Smooth muscle cell (in vitro differentiated cells): ENCODE measurements around the gene EPHA8. TPM values are rescaled to one million over a fixed set of nuclear protein-coding genes. Genes with fewer than 3 reads are reported as not detected.

Source experiments
- DNase-seq: peaks from one replicate; lab custom pipeline; 2025; ENCODE audit not compliant: unreplicated experiment; lab: John Stamatoyannopoulos, UW
- H2AFZ ChIP-seq: fragments of 200-600 bp; sonication (generic); 2 replicates; pipeline ENCODE4 v1.6.0; 2016; ENCODE audit warnings: antibody characterized with exemption, low read depth, mild to moderate bottlenecking
- H3F3A ChIP-seq: fragments of 200-600 bp; sonication (generic); 2 replicates; pipeline ENCODE4 v1.6.0; 2017; ENCODE audit warnings: antibody characterized with exemption, low read depth
- H3K27ac ChIP-seq: fragments of 200-600 bp; sonication (generic); 2 replicates; pipeline ENCODE4 v1.5.1; 2016; ENCODE audit warnings: low read depth, mild to moderate bottlenecking
- H3K27me3 ChIP-seq: fragments of 200-600 bp; sonication (generic); 2 replicates; pipeline ENCODE4 v1.6.1; 2016; ENCODE audit warnings: low read depth, mild to moderate bottlenecking
- H3K36me3 ChIP-seq: fragments of 200-600 bp; sonication (generic); 2 replicates; pipeline ENCODE4 v1.5.1; 2016; ENCODE audit warnings: low read depth
- H3K4me1 ChIP-seq: fragments of 200-600 bp; sonication (generic); 2 replicates; pipeline ENCODE4 v1.5.1; 2016; ENCODE audit warnings: low read depth
- H3K4me2 ChIP-seq: fragments of 200-600 bp; sonication (generic); 2 replicates; pipeline ENCODE4 v1.6.0; 2016; ENCODE audit warnings: mild to moderate bottlenecking
- H3K4me3 ChIP-seq: fragments of 200-600 bp; sonication (generic); 2 replicates; pipeline ENCODE4 v1.5.1; 2016; ENCODE audit warnings: mild to moderate bottlenecking
- H3K79me2 ChIP-seq: fragments of 200-600 bp; sonication (generic); 2 replicates; pipeline ENCODE4 v1.6.0; 2016; ENCODE audit warnings: low read depth, mild to moderate bottlenecking
- H3K9ac ChIP-seq: fragments of 200-600 bp; sonication (generic); 2 replicates; pipeline ENCODE4 v1.6.0; 2016; ENCODE audit warnings: low read depth
- H3K9me3 ChIP-seq: fragments of 200-600 bp; sonication (generic); replicated peaks from 2 replicates; pipeline ENCODE4 v1.5.1; 2016; ENCODE audit warnings: low read depth
- H4K20me1 ChIP-seq: fragments of 200-600 bp; sonication (generic); 2 replicates; pipeline ENCODE4 v1.6.0; 2016; ENCODE audit warnings: low read depth
- CTCF ChIP-seq: fragments of 200-600 bp; sonication (generic); IDR thresholded peaks from 2 replicates; pipeline ENCODE4 v1.5.1; 2017; ENCODE audit warnings: borderline replicate concordance, mild to moderate bottlenecking, antibody characterized with exemption; ENCODE audit not compliant: insufficient read depth, poor library complexity, severe bottlenecking
- WGBS: methylation state at CpG from one replicate; pipeline ENCODE4 v1.1.7; 2016; ENCODE audit warnings: low lambda C conversion rate; 5-methylcytosine and 5-hydroxymethylcytosine counted together
- polyA plus RNA-seq: library from polyadenylated mRNA; unstranded; fragments of >200 nt; fragmentation: Nextera tagmentation; extraction: Ambion mirVana; gene quantifications from 2 replicates; pipeline ENCODE4 v1.2.1, GENCODE V29; 2016
- total RNA-seq: library from RNA; depleted of rRNA; stranded (reverse); fragments of >200 nt; gene quantifications from 2 replicates; pipeline ENCODE4 v1.2.3, GENCODE V29; 2014

Gene EPHA8
- total and polyA plus RNA-seq, 2 experiments from 2014 or later, result not detected

GRCh38 chr1:22543679-22544078 lies 19.6 kb upstream of the EPHA8 start:
- Histone ChIP-seq H3K4me2 (no peak overlapping the region), H3F3A (no peaks in the 10 kb centered on the region), H3K4me3 (no peak overlapping the region), H3K4me1 (no peaks in the 10 kb centered on the region), H2AFZ (no peak overlapping the region), H3K9ac (no peak overlapping the region), H3K27me3 (peaks cover 41% of the 10 kb centered on the region), H4K20me1 (no peaks in the 10 kb centered on the region), H3K27ac (no peak overlapping the region), H3K9me3 (no peaks in the 10 kb centered on the region), H3K36me3 (no peaks in the 10 kb centered on the region), H3K79me2 (no peaks in the 10 kb centered on the region)
- 88% methylated on average over 6 of the region's 6 CpGs for WGBS
- TF ChIP-seq CTCF, result no peak
- DNase-seq, result no peak

GRCh38 chr1:22544606-22545005 lies 18.7 kb upstream of the EPHA8 start:
- H3K4me1 ChIP-seq, result no peaks in the 10 kb centered on the region
- H3K36me3 ChIP-seq, result no peaks in the 10 kb centered on the region
- no peaks in the 10 kb centered on the region for H3F3A ChIP-seq
- no peak overlapping the region for H3K4me2 ChIP-seq
- 92% methylated on average over 12 of the region's 12 CpGs for WGBS
- H3K4me3 ChIP-seq, result no peak overlapping the region
- no peaks in the 10 kb centered on the region for H4K20me1 ChIP-seq
- no peak overlapping the region for H3K27ac ChIP-seq
- no peak for TF ChIP-seq CTCF
- no peak overlapping the region for H2AFZ ChIP-seq
- peaks cover 41% of the 10 kb centered on the region for H3K27me3 ChIP-seq
- H3K9ac ChIP-seq, result no peak overlapping the region
- no peaks in the 10 kb centered on the region for H3K9me3 ChIP-seq
- no peak for DNase-seq
- no peaks in the 10 kb centered on the region for H3K79me2 ChIP-seq

GRCh38 chr1:22545141-22545540 lies 18.1 kb upstream of the EPHA8 start:
- Histone ChIP-seq H3K79me2 (no peaks in the 10 kb centered on the region), H2AFZ (no peak overlapping the region), H4K20me1 (no peaks in the 10 kb centered on the region), H3K27ac (no peak overlapping the region), H3K9ac (no peak overlapping the region), H3K4me1 (no peaks in the 10 kb centered on the region), H3K4me2 (no peak overlapping the region), H3F3A (no peaks in the 10 kb centered on the region), H3K36me3 (no peaks in the 10 kb centered on the region), H3K4me3 (no peak overlapping the region), H3K27me3 (peaks cover 46% of the 10 kb centered on the region), H3K9me3 (no peaks in the 10 kb centered on the region)
- no peak for TF ChIP-seq CTCF
- WGBS, result 83% methylated on average over 13 of the region's 13 CpGs
- DNase-seq, result no peak

GRCh38 chr1:22547186-22547817 lies 16.0 kb upstream of the EPHA8 start:
- Histone ChIP-seq H3K27me3 (peaks cover 53% of the 10 kb centered on the region), H3K4me3 (no peak overlapping the region)
- WGBS, result 86% methylated on average over 1 of the region's 6 CpGs

More at GRCh38 chr1:22547186-22547817, 16.0 kb upstream of the EPHA8 start:
- Histone ChIP-seq H3K36me3 (no peaks in the 10 kb centered on the region), H3K4me2 (no peak overlapping the region), H3K9ac (no peak overlapping the region), H3F3A (no peaks in the 10 kb centered on the region), H2AFZ (no peak overlapping the region), H3K27ac (no peak overlapping the region), H4K20me1 (no peaks in the 10 kb centered on the region), H3K9me3 (no peaks in the 10 kb centered on the region), H3K79me2 (no peaks in the 10 kb centered on the region), H3K4me1 (no peaks in the 10 kb centered on the region)
- TF ChIP-seq CTCF, result no peak
- DNase-seq, result no peak
